Fibroblast of skin of back (primary cell): ENCODE data around the gene KRT76. TPM values are rescaled to one million over a fixed set of nuclear protein-coding genes. Genes with fewer than 3 reads are reported as not detected.

Experiments
- DNase-seq: peaks from one replicate; pipeline ENCODE4 v3.0.0-alpha.2; 2013
- polyA plus RNA-seq, 2 experiments: library from polyadenylated mRNA; unstranded; fragments of 120-200 nt; gene quantifications; one replicate each; pipeline ENCODE4 v1.2.1, GENCODE V29; 2013; ENCODE audit not compliant: insufficient read length in 2 of 2

KRT76 gene
- polyA plus RNA-seq (2013, experiment 1 of 2; ENCODE audit: insufficient read length), result not detected
- polyA plus RNA-seq (2013, experiment 2 of 2; ENCODE audit: insufficient read length), result not detected

DNA sequence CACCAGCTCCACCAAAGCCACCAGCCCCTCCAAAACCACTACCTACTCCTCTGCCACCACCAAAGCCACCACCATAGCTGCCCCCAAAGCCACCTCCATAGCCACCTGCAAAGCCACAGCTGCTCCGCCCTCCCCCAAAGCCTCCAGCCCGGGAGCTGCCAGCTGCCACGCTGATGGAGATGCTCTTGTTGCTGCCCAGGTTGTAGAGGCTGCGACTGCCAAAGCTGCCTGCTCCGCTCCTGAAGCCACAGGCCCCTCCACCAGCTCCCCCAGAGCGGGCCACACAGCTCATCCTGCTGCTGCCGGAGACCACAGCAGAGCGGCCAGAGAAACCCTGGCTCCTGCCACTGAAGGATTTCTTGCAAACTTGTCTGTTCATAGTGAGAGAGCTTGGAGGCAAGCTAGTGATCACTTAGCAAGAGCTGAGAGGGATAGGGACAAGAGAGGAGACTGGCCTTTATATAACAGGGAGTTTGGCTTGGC lies at the start of gene KRT76:
TSS of gene KRT76 (minus strand) at position 433 of the 483 bp plus-strand sequence. CDS start at position 379, 54 bp downstream.
- DNase-seq, result no peak

- no peak for DNase-seq
Measured at GRCh38 chr12:52825961-52826360, 48.8 kb upstream of the KRT76 start.

GRCh38 chr12:52824741-52825410 lies 47.7 kb upstream of the KRT76 start:
- DNase-seq, result no peak

DNA sequence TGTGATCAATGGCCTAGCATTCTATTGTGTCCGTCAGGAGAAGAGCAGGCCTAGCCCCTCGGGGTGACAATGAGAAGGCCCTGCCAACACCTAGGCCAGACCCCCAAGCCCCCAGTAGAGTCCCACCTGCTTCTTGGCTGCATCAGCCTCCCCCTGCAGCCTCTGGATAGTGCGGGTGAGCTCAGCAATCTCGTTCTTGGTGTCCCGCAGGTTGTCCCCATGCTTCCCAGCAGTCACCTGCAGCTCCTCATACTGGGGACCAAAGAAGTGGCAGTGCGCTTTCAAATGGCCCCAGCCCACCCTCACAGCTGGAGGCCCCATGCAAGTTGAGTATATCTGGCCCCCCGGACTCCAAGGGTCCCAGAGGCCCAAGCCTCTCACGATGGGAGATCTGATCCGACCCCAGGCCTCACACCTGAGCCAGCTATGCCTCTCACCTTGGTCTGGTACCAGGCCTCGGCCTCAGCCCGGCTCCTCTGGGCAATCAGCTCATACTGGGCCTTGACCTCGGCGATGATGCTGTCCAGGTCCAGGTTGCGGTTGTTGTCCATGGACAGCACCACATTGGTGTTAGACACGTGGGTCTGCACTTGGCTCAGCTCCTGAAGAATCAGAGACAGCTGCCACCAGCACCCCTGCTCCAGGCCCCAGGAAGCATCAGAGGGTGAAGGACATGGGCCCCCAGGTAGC lies 46.8 kb upstream of the KRT76 start:
- DNase-seq, result no peak

DNA sequence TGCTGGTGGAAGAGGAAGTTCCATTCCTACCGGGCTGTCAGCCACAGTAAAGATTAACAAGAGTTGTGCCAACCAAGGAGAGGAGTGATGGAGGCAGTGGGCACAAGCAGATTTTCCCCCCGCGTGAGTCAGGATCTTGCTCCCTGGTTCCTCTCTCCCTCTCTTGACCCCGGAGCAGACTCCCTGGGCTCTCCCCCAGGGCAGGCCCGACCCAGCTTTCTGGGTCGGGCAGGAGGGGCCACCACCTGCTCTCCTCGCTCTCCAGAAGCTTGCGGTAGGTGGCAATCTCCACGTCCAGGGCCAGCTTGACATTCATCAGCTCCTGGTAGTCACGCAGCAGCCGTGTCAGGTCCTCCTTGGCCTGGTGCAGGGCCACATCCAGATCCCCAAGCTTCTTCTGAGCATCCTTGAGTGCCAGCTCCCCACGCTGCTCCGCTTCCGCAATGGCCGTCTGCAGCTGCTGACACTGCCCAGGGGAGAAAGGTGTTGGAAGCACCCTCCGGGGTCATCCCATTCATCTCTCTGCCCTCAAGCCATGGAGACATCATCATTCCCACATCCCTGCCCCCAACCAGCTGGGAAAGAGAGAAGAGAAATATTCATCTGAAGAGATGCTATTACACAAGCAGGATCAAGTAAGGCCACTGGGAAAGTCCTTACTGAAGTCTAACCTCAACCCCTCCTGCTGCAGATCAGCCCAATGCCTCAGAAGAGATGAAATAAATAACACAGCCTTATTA lies 45.8 kb upstream of the KRT76 start:
- no peak for DNase-seq

- DNase-seq, result peak; percentile 21
Measured at GRCh38 chr12:52821826-52822660, 44.9 kb upstream of the KRT76 start.

DNA sequence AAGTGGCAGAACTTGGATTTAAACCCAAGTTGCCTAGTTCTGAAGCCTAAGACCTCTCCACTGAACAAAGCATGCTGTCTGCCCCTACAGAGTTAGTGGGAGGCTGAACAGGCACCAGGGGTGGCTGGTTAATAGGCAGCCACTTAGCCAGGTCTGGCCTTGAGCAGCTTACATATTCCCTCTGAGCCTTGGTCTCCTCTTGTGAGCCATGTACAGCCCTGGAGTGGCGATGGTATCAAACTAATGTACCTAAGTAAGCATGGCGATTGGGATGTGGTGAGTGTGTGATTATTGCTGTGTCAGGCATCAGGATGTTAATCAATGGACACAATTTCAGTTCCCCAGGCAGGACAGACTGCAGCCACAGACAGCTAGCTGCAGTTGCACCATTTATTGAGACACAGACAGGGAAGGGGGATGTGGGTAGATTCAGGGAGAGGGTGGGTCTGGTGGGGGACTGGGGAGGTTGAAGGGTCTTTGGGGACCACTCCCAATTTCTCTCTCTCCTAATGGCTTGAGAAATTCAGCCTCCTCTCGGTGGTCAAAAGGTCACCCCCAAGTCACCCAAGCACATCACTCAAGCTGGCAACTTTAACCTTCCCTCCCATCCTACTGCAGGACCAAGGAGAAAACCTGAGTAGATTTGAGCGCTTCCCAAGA lies 44.1 kb upstream of the KRT76 start:
- no peak for DNase-seq

DNA sequence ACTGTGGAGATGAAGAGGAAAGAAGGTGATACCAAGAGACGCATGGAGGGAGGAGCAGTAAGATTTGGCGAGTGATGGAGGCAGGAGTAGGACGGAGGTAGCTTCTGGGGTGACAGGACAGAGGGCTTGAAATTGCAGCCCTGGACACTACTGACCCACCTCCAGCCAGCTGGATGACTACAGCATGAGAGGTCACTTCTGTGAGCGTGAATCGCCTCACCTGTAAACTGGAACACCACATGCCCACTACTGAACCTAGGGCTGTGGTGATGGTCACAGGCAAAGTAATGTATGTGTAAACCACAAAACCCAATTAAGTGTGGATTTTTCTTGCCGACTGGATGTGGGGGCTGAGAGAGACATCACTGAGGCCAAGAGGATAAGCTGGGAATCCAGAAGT lies 43.4 kb upstream of the KRT76 start:
- no peak for DNase-seq

- no peak for DNase-seq
Measured at GRCh38 chr12:52819731-52820510, 42.8 kb upstream of the KRT76 start.

GRCh38 chr12:52818887-52819420 lies 41.8 kb upstream of the KRT76 start:
- no peak for DNase-seq

DNA sequence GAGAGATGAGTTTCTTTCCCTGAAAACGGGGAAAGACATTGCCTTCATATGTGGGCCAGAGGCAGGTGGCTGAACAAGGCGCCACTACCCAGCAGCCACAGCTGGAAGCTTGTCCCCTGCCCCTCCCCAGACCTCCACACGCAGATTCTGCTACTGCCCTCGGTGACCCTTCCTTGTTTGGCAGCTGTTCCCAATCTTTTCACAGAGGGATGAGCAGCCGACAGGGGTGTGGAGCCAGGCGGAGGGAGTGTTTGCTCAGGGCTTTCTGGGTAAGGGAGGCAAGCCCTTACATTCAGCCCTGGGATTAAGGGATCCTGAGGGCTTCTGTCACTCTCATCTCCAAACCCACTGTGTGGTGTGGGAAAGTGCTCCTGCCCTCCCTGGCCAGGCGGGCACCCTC lies 41.2 kb upstream of the KRT76 start:
- no peak for DNase-seq

- no peak for DNase-seq
Measured at GRCh38 chr12:52817699-52818238, 40.6 kb upstream of the KRT76 start.

DNA sequence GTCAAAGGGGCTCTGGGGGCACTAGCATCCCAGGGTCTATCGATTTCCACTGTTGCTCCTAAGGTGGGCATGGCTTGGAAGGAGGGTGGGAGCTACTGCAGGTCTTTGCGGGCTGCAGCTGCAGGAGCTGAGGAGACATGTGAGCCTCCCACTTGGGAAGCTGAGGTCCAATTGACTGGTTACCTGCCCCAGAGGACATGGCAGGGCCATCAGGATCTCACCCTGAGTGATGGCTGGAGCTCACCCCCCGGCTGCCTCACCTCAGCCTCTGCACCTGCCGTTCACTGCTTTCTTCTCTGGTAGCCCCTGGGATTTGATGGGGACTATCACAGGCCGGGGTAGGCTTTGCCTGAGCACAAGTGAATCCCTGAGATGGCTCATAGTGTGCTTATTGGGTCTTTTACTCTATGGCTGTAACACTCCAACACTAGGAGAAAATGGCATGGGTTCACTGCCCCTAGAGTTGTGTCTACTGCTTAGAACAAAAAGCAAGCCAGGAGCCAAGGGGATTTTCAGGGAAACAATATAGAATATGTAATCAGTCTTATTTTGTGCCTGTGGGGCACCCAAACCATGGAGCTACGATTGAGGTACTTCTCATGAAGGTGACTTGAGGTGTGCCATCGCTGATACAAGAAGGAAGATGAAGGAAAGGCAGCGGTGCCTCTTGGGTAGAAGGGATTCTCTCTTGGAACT lies 40.0 kb upstream of the KRT76 start:
- DNase-seq, result no peak

DNA sequence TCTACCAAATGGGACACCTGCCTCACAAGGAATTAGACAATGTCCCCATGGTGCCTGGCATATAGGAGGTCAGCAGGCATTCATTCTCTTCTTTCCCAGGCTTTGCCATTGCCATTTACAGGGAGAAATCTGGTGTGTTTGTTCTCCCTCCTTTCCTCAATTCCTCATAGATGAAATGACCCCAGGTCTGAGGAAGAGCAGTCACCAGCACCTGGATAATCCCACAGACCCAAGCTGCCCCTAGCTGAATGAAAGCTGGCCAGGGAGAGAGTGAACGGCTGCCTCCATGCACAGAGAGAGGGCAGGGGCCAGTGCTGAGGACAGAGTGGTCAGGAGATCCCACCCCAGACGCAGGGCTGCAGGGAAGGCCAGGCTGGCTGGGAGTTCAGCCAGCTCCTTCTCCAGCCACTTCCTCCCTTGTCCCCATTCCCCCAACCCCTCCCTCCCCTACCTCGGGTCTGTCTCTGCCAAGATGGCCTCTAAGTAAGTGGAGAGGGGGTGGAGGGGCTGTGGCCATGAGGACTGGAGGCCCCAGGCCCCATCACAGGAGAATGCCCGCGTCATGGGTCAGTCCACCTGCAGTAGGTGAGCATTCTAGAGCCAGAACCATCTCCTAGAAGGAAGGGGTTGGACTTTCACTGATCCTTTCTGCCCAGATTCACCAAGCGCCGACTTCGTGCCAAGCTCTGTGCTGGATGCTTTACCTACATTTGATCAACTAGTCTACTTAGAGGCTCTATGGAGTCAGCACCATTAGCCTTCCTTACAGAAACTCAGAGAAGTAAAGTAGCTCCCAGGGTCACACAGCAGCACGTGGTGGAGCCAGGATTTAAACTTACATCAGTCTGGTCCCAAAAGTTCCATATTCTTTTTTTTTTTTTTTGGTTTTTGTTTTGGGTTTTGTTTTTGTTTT lies 38.8 kb upstream of the KRT76 start:
- DNase-seq, result no peak

DNA sequence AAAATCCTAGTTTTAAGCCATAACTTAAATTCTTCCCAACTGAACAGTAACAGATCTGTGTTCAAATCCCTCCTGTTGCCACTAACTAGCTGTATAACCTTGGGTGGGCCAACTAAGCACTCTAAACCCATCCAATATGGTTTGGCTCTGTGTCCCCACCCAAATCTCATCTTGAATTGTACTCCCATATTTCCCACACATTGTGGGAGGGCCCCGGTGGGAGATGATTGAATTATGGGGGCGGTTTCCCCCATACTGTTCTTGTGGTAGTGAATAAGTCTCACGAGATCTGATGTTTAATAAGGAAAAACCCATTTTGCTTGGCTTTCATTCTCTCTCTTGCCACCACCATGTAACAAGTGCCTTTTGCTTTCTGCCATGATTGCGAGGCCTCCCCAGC lies 38.0 kb upstream of the KRT76 start:
- no peak for DNase-seq

DNA sequence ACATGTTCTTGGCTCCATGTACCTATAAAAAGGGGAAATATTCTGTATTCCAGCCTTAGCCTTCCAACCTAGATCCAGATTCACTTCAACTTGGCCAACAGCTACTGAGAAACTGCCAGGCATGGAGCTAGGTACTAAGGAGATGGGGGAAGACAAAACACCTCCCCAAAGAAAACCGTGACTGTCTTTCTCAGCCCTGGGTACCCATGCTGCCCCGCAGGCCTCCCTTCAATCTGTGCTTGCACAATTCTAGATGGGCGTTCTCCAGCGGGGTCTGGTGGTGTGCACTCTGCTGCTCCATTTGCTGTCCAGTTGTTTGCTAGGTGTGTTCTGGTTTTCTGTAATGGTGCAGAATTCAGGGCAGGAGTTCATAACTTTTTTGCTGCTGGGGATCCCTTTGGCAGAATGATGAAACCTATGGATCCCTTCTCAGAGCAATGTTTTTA lies 37.6 kb upstream of the KRT76 start:
- no peak for DNase-seq

GRCh38 chr12:52813885-52814709 lies 37.0 kb upstream of the KRT76 start, which contains the start of gene KRT4:
Gene KRT4, minus strand, starts transcription at chr12:52814116. Its CDS starts 58 bp downstream, at chr12:52814058.
- DNase-seq, result no peak
